Measurements from ENCODE around the gene CTRB1. TPM values are rescaled to one million over a fixed set of nuclear protein-coding genes. Genes with fewer than 3 reads are reported as not detected.
"Not testable (repeated sequence)": the region's sequence is repeated elsewhere in the genome, so short reads cannot be mapped to it uniquely, and the experiment has no call there.

Gene CTRB1
- total RNA-seq, 1 donor from 2014 or later, result not detected

- Mint-ChIP-seq H3K4me1 (peaks cover 28% of the 10 kb centered on the region), H3K4me3 (no peak overlapping the region), H3K36me3 (peaks cover 10% of the 10 kb centered on the region), H3K9me3 (no peaks in the 10 kb centered on the region), H3K27me3 (ENCODE audit: low read depth) (no peaks in the 10 kb centered on the region), H3K27ac (peak overlapping the region; percentile 73)
- TF ChIP-seq, protein P1, sequence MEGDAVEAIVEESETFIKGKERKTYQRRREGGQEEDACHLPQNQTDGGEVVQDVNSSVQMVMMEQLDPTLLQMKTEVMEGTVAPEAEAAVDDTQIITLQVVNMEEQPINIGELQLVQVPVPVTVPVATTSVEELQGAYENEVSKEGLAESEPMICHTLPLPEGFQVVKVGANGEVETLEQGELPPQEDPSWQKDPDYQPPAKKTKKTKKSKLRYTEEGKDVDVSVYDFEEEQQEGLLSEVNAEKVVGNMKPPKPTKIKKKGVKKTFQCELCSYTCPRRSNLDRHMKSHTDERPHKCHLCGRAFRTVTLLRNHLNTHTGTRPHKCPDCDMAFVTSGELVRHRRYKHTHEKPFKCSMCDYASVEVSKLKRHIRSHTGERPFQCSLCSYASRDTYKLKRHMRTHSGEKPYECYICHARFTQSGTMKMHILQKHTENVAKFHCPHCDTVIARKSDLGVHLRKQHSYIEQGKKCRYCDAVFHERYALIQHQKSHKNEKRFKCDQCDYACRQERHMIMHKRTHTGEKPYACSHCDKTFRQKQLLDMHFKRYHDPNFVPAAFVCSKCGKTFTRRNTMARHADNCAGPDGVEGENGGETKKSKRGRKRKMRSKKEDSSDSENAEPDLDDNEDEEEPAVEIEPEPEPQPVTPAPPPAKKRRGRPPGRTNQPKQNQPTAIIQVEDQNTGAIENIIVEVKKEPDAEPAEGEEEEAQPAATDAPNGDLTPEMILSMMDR (IDR thresholded peaks at IDR 0.05; ENCODE audit: unreplicated experiment), result no peak
- DNase-seq (ENCODE audit: low spot score in 2 of 2, unreplicated experiment in 2 of 2), result peak in 1 of 2 experiments; percentile 63
These were observed 19.5 kb downstream of the CTRB1 start for GRCh38 chr16:75238132-75238852.

DNA sequence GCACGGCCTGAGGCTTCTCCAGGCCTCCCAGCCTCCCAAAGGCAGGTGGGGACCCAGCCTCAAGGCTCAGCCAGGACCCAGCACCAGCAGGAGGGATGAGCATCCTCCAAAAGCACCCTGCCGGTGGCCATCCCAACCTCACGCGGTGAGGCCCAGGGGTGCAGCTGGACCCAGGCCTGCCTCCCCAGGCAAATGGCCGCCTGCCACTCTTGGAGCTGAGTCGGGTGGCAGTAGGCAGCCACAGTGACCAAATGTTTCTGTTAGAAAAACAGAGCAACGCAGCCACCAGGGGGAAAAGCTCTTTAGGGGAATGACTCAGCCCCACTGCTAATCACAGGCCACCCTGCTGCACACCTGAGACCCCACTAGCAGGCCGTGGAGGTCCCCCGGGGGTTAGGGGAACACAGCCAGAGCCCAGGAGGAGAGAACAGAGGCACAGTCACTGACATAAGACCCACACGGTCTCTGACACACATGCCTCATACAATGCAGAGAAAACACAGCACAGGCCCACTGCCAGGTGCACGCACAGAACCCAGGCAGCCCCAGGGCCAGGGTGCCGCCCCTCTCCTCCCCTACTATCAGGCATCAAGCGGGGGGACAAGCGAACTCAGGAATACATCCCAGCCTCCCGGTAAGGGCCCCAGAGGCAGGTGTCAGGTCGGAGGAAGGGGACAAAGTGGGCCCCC lies 20.2 kb downstream of the CTRB1 start:
- Mint-ChIP-seq H3K36me3 (peaks cover 11% of the 10 kb centered on the region), H3K4me1 (peaks cover 33% of the 10 kb centered on the region), H3K27ac (peak overlapping the region; percentile 91), H3K4me3 (no peak overlapping the region), H3K9me3 (no peaks in the 10 kb centered on the region), H3K27me3 (ENCODE audit: low read depth) (no peaks in the 10 kb centered on the region)
- no peak for DNase-seq (ENCODE audit: low spot score in 2 of 2, unreplicated experiment in 2 of 2)
- TF ChIP-seq, protein P1 (IDR thresholded peaks at IDR 0.05; ENCODE audit: unreplicated experiment), result no peak

DNA sequence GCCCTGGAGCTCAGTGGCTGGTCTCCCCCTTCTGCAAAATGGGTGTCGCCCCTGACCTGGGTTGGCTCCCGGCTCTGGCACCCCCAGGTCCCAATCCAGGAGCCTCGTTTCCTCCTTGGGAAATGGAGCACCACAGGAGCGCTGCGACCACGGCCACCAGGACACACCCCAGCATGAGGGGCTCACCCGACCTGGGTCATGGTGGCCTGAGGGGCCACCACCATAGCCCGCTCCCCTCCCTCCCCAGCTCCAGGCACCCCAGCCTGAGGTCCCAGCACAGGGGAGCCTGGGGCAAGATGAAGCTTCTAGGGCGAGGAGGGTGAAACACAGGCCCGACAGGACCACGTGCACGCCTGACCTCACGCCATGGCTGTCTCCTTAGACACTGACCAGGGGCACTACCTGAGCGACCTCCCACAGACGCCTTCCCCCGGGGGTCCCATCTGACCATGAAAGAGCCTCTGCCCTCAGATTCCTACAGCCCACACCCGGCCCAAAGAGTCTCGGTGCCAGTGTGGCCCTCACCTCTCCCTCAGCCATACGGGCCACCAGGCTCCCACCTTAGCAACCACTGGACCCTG lies 20.8 kb downstream of the CTRB1 start:
- Mint-ChIP-seq H3K27me3 (ENCODE audit: low read depth) (no peaks in the 10 kb centered on the region), H3K36me3 (peaks cover 11% of the 10 kb centered on the region), H3K27ac (peak overlapping the region; percentile 91), H3K4me1 (peaks cover 38% of the 10 kb centered on the region), H3K9me3 (no peaks in the 10 kb centered on the region), H3K4me3 (no peak overlapping the region)
- DNase-seq (ENCODE audit: low spot score in 2 of 2, unreplicated experiment in 2 of 2), result no peak
- TF ChIP-seq, protein P1 (IDR thresholded peaks at IDR 0.05; ENCODE audit: unreplicated experiment), result no peak

DNA sequence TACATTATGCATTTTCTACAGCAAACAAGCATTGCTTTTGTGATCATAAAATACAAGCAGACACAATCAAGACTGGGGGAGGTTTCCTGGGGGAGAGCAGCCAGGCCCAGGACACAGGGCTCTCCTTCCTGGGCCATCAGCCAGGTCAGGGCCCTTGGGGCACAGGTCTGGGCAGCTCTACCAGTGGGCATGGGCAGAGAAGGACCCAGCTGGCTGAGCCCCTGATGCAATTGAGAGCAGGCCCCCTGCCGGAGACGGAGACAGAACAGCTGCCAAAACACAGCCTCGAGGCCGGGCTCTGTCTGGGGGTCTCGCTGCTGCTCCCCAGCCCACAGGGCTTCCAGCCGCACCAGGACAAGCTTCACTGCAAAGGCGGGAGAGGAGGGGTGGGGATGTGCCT lies 21.8 kb downstream of the CTRB1 start:
- Mint-ChIP-seq H3K36me3 (peaks cover 11% of the 10 kb centered on the region), H3K4me1 (peaks cover 44% of the 10 kb centered on the region)
- not testable (repeated sequence) for H3K4me3 Mint-ChIP-seq; H3K27ac Mint-ChIP-seq; H3K27me3 Mint-ChIP-seq (ENCODE audit: low read depth); DNase-seq (ENCODE audit: low spot score in 2 of 2, unreplicated experiment in 2 of 2); H3K9me3 Mint-ChIP-seq

DNA sequence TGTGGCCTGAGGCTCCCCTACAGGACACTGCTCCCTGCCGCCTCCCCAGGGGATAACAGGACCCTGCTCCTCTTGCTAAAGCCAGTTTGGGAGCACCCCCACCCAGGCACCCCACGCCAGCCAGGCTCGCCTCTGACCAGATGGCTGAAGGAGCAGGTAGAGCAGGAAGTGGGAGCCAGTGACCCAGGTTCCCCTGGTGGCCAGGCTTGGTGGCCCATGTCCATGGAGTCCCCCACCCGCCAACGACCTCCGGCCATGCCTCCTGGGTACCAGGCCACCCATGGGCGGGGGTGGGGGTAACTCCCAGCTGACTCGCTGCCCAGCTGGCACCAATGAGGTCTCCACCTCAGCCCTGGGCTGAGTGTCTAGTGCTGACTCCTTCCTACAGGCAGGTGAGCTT lies 22.6 kb downstream of the CTRB1 start:
- peaks cover 51% of the 10 kb centered on the region for H3K4me1 Mint-ChIP-seq
- TF ChIP-seq, protein P1 (IDR thresholded peaks at IDR 0.05; ENCODE audit: unreplicated experiment), result no peak
- H3K36me3 Mint-ChIP-seq, result peaks cover 11% of the 10 kb centered on the region
- no peaks in the 10 kb centered on the region for H3K27me3 Mint-ChIP-seq (ENCODE audit: low read depth)
- no peak overlapping the region for H3K4me3 Mint-ChIP-seq
- no peak for DNase-seq (ENCODE audit: low spot score in 2 of 2, unreplicated experiment in 2 of 2)
- H3K9me3 Mint-ChIP-seq, result no peaks in the 10 kb centered on the region
- no peak overlapping the region for H3K27ac Mint-ChIP-seq

DNA sequence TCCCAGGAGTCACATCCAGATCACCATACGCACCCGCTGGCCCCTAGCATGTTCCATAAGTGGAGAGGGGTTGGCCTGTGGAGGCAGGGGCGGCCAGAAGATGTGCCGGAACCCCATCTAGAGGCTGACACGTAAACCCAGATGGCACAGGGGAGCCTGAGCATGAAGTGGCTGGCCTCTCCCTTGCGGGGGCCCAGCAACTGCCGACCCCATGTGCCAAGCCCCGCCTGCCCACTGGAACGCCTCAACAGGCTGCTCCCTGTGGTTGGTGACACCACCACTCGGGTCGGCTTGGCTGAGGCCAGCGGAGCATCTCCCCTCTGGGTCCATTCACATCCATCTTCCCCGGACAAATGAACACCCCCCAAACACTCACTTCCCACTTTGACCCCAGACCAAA lies 23.2 kb downstream of the CTRB1 start:
- Mint-ChIP-seq H3K36me3 (peaks cover 11% of the 10 kb centered on the region), H3K4me1 (peaks cover 56% of the 10 kb centered on the region), H3K9me3 (no peaks in the 10 kb centered on the region), H3K4me3 (no peak overlapping the region), H3K27ac (no peak overlapping the region), H3K27me3 (ENCODE audit: low read depth) (no peaks in the 10 kb centered on the region)
- TF ChIP-seq, protein P1 (IDR thresholded peaks at IDR 0.05; ENCODE audit: unreplicated experiment), result no peak
- no peak for DNase-seq (ENCODE audit: low spot score in 2 of 2, unreplicated experiment in 2 of 2)

GRCh38 chr16:75242436-75243078 lies 23.8 kb downstream of the CTRB1 start:
- H3K36me3 Mint-ChIP-seq, result peaks cover 11% of the 10 kb centered on the region
- DNase-seq (ENCODE audit: low spot score in 2 of 2, unreplicated experiment in 2 of 2); H3K27me3 Mint-ChIP-seq (ENCODE audit: low read depth); H3K9me3 Mint-ChIP-seq; H3K4me3 Mint-ChIP-seq: not testable (repeated sequence)
- peaks cover 56% of the 10 kb centered on the region for H3K4me1 Mint-ChIP-seq
- peak overlapping the region; percentile 98 for H3K27ac Mint-ChIP-seq
